ENCODE results near the gene ZNF74. TPM values are rescaled to one million over a fixed set of nuclear protein-coding genes. Genes with fewer than 3 reads are reported as not detected.
"Not testable (repeated sequence)": the region's sequence is repeated elsewhere in the genome, so short reads cannot be mapped to it uniquely, and the experiment has no call there.

Gene ZNF74
- total RNA-seq, 4 donors from 2014 or later, result 8.2 to 32.0 (median 10.8) TPM

- no peaks in the 10 kb centered on the region for H3K27me3 ChIP-seq
- intact Hi-C loops (cut with DNase I; ENCODE audit: low total_unique reads), result no loop called here
- H3K36me3 ChIP-seq, result no peaks in the 10 kb centered on the region
- no peak for TF ChIP-seq CTCF (IDR thresholded peaks at IDR 0.05)
- TF ChIP-seq POLR2A (IDR thresholded peaks at IDR 0.05), result no peak
- H3K27ac ChIP-seq, result no peak overlapping the region
- H3K4me1 ChIP-seq, result no peaks in the 10 kb centered on the region
- DNase-seq, result peak in 1 of 2 donors; percentile 3
- H3K9me3 ChIP-seq, result no peaks in the 10 kb centered on the region
- H3K4me3 ChIP-seq, result no peak overlapping the region
Measured at GRCh38 chr22:20412474-20413216, 18.7 kb downstream of the ZNF74 start.

- Histone ChIP-seq H3K36me3 (no peaks in the 10 kb centered on the region), H3K9me3 (no peaks in the 10 kb centered on the region), H3K27ac (no peak overlapping the region), H3K27me3 (no peaks in the 10 kb centered on the region), H3K4me3 (no peak overlapping the region), H3K4me1 (no peaks in the 10 kb centered on the region)
- intact Hi-C loops (cut with DNase I; ENCODE audit: low total_unique reads), result no loop called here
- TF ChIP-seq POLR2A (IDR thresholded peaks at IDR 0.05), result no peak
- no peak for TF ChIP-seq CTCF (IDR thresholded peaks at IDR 0.05)
- no peak for DNase-seq
Measured at GRCh38 chr22:20413217-20414058, 19.5 kb downstream of the ZNF74 start.

GRCh38 chr22:20414059-20414440, 20.1 kb downstream of the ZNF74 start:
- Histone ChIP-seq H3K27me3 (no peaks in the 10 kb centered on the region), H3K27ac (no peak overlapping the region), H3K4me3 (no peak overlapping the region), H3K9me3 (no peaks in the 10 kb centered on the region), H3K4me1 (no peaks in the 10 kb centered on the region), H3K36me3 (no peaks in the 10 kb centered on the region)
- DNase-seq, result no peak
- intact Hi-C loops (cut with DNase I; ENCODE audit: low total_unique reads), result no loop called here
- no peak for TF ChIP-seq CTCF (IDR thresholded peaks at IDR 0.05)
- TF ChIP-seq POLR2A (IDR thresholded peaks at IDR 0.05), result no peak

GRCh38 chr22:20414450-20414849, 20.5 kb downstream of the ZNF74 start:
- Histone ChIP-seq H3K4me3 (no peak overlapping the region), H3K27me3 (no peaks in the 10 kb centered on the region), H3K4me1 (no peaks in the 10 kb centered on the region), H3K9me3 (no peaks in the 10 kb centered on the region), H3K27ac (no peak overlapping the region), H3K36me3 (no peaks in the 10 kb centered on the region)
- intact Hi-C loops (cut with DNase I; ENCODE audit: low total_unique reads), result no loop called here
- no peak for DNase-seq
- TF ChIP-seq POLR2A (IDR thresholded peaks at IDR 0.05) (no peak), CTCF (IDR thresholded peaks at IDR 0.05) (no peak)

- not testable (repeated sequence) for H3K9me3 ChIP-seq, H3K4me3 ChIP-seq, H3K27ac ChIP-seq, H3K36me3 ChIP-seq, DNase-seq, H3K4me1 ChIP-seq, H3K27me3 ChIP-seq
- intact Hi-C loops (cut with DNase I; ENCODE audit: low total_unique reads), result loop anchor here (5.0 kb wide), 1 partner anchor 42 kb away; no protein-coding TSS in a partner anchor
Measured at GRCh38 chr22:20415241-20415640, 21.3 kb downstream of the ZNF74 start.

GRCh38 chr22:20415699-20416098, 21.7 kb downstream of the ZNF74 start:
- not testable (repeated sequence) for H3K4me3 ChIP-seq, H3K4me1 ChIP-seq, H3K27me3 ChIP-seq, DNase-seq, H3K9me3 ChIP-seq, H3K27ac ChIP-seq, H3K36me3 ChIP-seq
- intact Hi-C loops (cut with DNase I; ENCODE audit: low total_unique reads), result loop anchor here (5.0 kb wide), 1 partner anchor 42 kb away; no protein-coding TSS in a partner anchor
